ENCODE data around the gene SAPCD1. TPM values are rescaled to one million over a fixed set of nuclear protein-coding genes. Genes with fewer than 3 reads are reported as not detected.
A peak's percentile ranks its signal among the peaks of the same experiment; 100 is the strongest.
"Not testable (repeated sequence)": the region's sequence is repeated elsewhere in the genome, so short reads cannot be mapped to it uniquely, and the experiment has no call there.

The SAPCD1 gene
- polyA plus RNA-seq, 6 donors from 2014 or later: 0.96 TPM; not detected in 5

- Mint-ChIP-seq H3K27me3 (no peaks in the 10 kb centered on the region), H3K4me3 (no peak overlapping the region), H3K9me3 (no peaks in the 10 kb centered on the region), H3K36me3 (peaks cover 0 to 4% of the 10 kb centered on the region in 2 donors), H3K27ac (no peak overlapping the region), H3K4me1 (peaks cover 22 to 25% (median 25%) of the 10 kb centered on the region in 3 donors)
- ATAC-seq (ENCODE audit: low read depth in 2 of 2) (no peak), DNase-seq (no peak)
These were observed 16.8 kb downstream of the SAPCD1 start for GRCh38 chr6:31778999-31779885.

DNA sequence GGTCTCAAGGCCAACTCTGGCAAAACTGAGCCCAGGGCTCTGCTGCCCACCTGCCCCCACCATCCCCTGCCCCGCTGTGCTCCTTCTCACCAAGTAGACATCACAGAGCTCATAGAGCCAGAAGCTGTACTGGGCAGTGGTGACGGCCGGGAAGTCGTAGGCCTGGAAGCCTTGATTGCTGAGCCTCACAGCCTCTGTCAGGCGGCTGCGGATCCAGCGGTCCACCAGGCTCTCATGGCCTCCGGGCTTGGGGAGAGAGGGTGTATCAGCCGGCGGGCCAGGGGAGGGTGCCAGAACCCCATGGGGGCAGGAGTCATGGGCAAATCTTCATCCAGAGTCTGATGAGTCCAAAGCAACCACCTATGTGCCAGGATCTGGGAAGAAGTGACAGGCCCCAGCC lies 17.5 kb downstream of the SAPCD1 start:
- H3K27me3 Mint-ChIP-seq: no peaks in the 10 kb centered on the region
- peaks cover 25 to 29% (median 29%) of the 10 kb centered on the region in 3 donors for H3K4me1 Mint-ChIP-seq
- peaks cover 0 to 11% of the 10 kb centered on the region in 2 donors for H3K36me3 Mint-ChIP-seq
- peak overlapping the region in 1 of 6 donors; percentile 58 for H3K27ac Mint-ChIP-seq
- H3K9me3 Mint-ChIP-seq: no peaks in the 10 kb centered on the region
- ATAC-seq (ENCODE audit: low read depth in 2 of 2) (no peak), DNase-seq (no peak)
- no peak overlapping the region for H3K4me3 Mint-ChIP-seq

DNA sequence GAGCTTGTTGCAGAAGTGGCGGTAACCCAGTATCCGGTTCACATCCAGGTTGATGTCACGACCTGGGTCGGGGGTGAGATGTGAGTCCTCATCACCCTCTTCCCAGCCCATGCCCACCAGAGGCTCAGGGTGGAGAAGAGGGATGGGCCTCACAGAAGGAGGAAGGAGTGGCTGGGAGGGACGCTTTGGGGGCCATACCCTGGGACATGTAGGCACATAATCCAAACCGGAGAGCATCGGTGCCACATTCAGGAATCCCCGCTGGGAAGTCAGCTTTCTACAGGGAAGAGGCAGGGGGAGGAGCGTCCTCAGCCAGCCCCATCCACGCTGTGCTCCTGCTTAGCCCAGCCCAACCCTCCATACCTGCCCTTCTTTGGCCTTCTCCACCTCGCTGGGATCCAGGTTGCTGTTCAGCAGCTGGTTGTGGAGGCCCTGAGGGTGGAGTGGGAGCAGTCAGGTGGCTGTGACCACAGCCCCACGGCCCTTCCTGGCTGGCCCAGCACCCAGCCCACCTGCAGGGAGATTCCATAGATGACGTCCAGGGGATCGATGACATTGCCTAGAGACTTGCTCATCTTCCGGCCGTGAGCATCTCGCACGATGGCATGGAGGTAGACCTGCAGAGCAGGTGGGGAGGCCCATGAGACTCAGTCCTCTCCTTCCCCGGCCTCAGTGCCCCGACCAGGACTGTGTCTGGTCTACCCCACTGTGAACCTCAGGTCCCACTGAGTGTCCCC lies 18.2 kb downstream of the SAPCD1 start:
- ATAC-seq (ENCODE audit: low read depth in 2 of 2) (no peak), DNase-seq (no peak)
- H3K27me3 Mint-ChIP-seq: no peaks in the 10 kb centered on the region
- peaks cover 0 to 12% of the 10 kb centered on the region in 2 donors for H3K36me3 Mint-ChIP-seq
- H3K4me1 Mint-ChIP-seq: peaks cover 22 to 29% (median 26%) of the 10 kb centered on the region in 3 donors
- peak overlapping the region in 1 of 6 donors; percentile 65 for H3K27ac Mint-ChIP-seq
- H3K9me3 Mint-ChIP-seq: no peaks in the 10 kb centered on the region
- H3K4me3 Mint-ChIP-seq: no peak overlapping the region

DNA sequence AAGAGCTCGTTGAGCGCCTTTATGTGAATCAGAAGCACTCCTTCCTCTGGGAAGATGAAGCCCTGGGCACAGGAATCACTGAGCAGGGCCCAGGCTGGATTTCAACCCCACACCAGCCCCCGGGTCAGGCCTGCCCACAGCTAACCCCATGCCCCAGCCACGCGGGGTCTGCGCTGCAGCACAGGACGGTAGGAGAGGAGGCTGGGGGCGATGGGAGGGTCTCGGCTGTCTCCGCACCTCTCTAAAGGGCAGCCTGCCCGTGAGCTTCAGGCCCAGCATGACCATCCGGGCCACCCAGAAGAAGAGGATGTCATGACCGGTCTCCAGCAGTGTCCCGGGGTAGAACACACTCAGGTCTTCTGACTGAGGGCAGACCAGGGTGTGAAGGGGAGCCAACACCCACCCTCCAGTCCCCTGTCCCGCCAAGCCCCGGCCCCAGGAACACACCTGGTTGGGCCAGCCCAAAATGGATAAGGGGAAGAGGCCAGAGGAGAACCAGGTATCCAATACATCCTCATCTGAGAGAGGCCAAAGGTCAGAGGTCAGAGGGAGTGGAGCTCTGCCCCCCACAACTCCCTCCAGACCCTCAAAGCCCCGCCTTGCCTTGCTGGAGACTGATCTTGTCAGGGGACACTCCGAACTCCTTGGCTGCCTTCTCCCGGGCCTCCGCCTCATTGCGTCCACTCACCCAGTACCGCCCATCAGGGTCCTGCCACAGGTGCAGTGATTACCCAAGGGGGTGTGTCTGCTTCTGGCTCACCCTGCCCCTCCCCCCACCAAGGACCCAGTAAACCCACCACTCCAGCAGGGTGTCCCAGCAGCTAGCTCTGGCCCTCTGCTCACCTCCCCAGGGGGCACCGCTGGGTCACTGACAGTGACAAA lies 19.0 kb downstream of the SAPCD1 start:
- peaks cover 18 to 26% (median 24%) of the 10 kb centered on the region in 3 donors for H3K4me1 Mint-ChIP-seq
- H3K27me3 Mint-ChIP-seq: no peaks in the 10 kb centered on the region
- H3K36me3 Mint-ChIP-seq: peaks cover 0 to 12% of the 10 kb centered on the region in 2 donors
- H3K4me3 Mint-ChIP-seq: no peak overlapping the region
- no peaks in the 10 kb centered on the region for H3K9me3 Mint-ChIP-seq
- peak overlapping the region in 1 of 6 donors; percentile 18 for H3K27ac Mint-ChIP-seq
- no peak for DNase-seq
- ATAC-seq (ENCODE audit: low read depth in 2 of 2): no peak

- no peaks in the 10 kb centered on the region for H3K27me3 Mint-ChIP-seq
- DNase-seq: no peak
- no peak overlapping the region for H3K4me3 Mint-ChIP-seq
- H3K36me3 Mint-ChIP-seq: peaks cover 0 to 12% of the 10 kb centered on the region in 2 donors
- no peak overlapping the region for H3K27ac Mint-ChIP-seq
- no peaks in the 10 kb centered on the region for H3K9me3 Mint-ChIP-seq
- no peak for ATAC-seq (ENCODE audit: low read depth in 2 of 2)
- H3K4me1 Mint-ChIP-seq: peaks cover 11 to 19% (median 16%) of the 10 kb centered on the region in 3 donors
These were observed 19.8 kb downstream of the SAPCD1 start for GRCh38 chr6:31782126-31782855.

- H3K27ac Mint-ChIP-seq: peak overlapping the region in 2 of 6 donors; percentile 56 to 76
These were observed 21.9 kb downstream of the SAPCD1 start for GRCh38 chr6:31784098-31784925.

DNA sequence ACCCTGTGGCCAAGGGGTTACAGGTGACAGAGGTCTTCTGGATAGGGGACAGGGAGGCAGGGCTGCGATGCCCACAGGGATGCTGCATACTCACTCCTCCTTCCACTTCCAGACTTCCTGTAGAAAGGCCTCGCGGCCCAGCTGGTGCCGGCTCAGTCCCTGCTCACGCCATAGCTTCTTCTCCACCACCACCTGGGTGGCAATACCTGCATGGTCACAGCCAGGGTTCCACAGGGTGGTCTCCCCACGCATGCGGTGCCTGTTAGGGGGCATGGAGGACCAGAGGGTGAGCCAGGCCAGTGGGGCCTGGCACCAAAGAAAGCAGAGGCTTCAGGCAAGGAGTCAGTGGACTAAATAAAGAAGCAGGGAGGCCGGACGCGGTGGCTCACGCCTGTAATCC lies 23.0 kb downstream of the SAPCD1 start:
- Mint-ChIP-seq H3K27ac (no peak overlapping the region), H3K27me3 (no peaks in the 10 kb centered on the region), H3K9me3 (no peaks in the 10 kb centered on the region), H3K36me3 (peaks cover under 1 to 14% of the 10 kb centered on the region in 2 donors), H3K4me1 (peaks cover 12 to 36% (median 25%) of the 10 kb centered on the region in 3 donors), H3K4me3 (no peak overlapping the region)
- no peak for DNase-seq
- ATAC-seq (ENCODE audit: low read depth in 2 of 2): no peak

More at GRCh38 chr6:31784098-31784925, 21.9 kb downstream of the SAPCD1 start:
- peaks cover 6 to 29% (median 13%) of the 10 kb centered on the region in 3 donors for H3K4me1 Mint-ChIP-seq
- DNase-seq (no peak), ATAC-seq (ENCODE audit: low read depth in 2 of 2) (no peak)
- no peak overlapping the region for H3K4me3 Mint-ChIP-seq
- no peaks in the 10 kb centered on the region for H3K9me3 Mint-ChIP-seq
- no peaks in the 10 kb centered on the region for H3K27me3 Mint-ChIP-seq
- peaks cover 0 to 12% of the 10 kb centered on the region in 2 donors for H3K36me3 Mint-ChIP-seq

GRCh38 chr6:31791324-31792089 lies 29.1 kb downstream of the SAPCD1 start:
- Mint-ChIP-seq H3K27ac (peak overlapping the region in 5 of 6 donors; percentile 1 to 65 (median 54)), H3K36me3 (peaks cover 9 to 15% of the 10 kb centered on the region in 2 donors), H3K27me3 (no peaks in the 10 kb centered on the region), H3K4me3 (peak overlapping the region in 6 of 8 donors; percentile 17 to 84 (median 76)), H3K9me3 (no peaks in the 10 kb centered on the region), H3K4me1 (peaks cover 33 to 65% (median 61%) of the 10 kb centered on the region in 3 donors)
- ATAC-seq (ENCODE audit: low read depth in 2 of 2) (no peak), DNase-seq (peak; percentile 24)

- Mint-ChIP-seq H3K4me3 (peak overlapping the region in 2 of 8 donors; percentile 5 to 84), H3K27ac (peak overlapping the region in 3 of 6 donors; percentile 33 to 85 (median 56))
These were observed 29.6 kb downstream of the SAPCD1 start for GRCh38 chr6:31792090-31792374.

GRCh38 chr6:31792761-31793171 lies 30.3 kb downstream of the SAPCD1 start:
- Mint-ChIP-seq H3K9me3 (no peaks in the 10 kb centered on the region), H3K4me1 (peaks cover 41 to 74% (median 72%) of the 10 kb centered on the region in 3 donors), H3K36me3 (peaks cover 9 to 15% of the 10 kb centered on the region in 2 donors), H3K4me3 (peak overlapping the region in 2 of 8 donors; percentile 46 to 59), H3K27ac (peak overlapping the region in 1 of 6 donors; percentile 57), H3K27me3 (no peaks in the 10 kb centered on the region)
- no peak for ATAC-seq (ENCODE audit: low read depth in 2 of 2)
- no peak for DNase-seq

More at GRCh38 chr6:31792090-31792374, 29.6 kb downstream of the SAPCD1 start:
- no peak for DNase-seq
- H3K4me1 Mint-ChIP-seq: peaks cover 35 to 70% (median 65%) of the 10 kb centered on the region in 3 donors
- H3K9me3 Mint-ChIP-seq: no peaks in the 10 kb centered on the region
- H3K27me3 Mint-ChIP-seq: no peaks in the 10 kb centered on the region
- peaks cover 9 to 15% of the 10 kb centered on the region in 2 donors for H3K36me3 Mint-ChIP-seq
- ATAC-seq (ENCODE audit: low read depth in 2 of 2): no peak

DNA sequence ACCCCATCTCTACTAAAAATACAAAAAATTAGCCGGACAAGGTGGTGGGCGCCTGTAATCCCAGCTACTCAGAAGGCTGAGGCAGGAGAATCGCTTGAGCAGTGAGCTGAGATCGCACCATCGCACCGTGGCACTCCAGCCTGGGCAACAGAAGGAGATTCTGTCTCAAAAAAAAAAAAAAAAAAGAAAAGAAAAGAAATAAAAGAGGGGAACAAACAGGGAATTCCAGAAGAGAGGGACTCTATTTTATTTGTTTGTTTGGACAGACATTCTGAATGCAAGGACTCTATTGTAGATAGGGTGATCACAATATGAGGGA lies 31.4 kb downstream of the SAPCD1 start:
- not testable (repeated sequence) for H3K27me3 Mint-ChIP-seq; DNase-seq; H3K9me3 Mint-ChIP-seq; ATAC-seq (ENCODE audit: low read depth in 2 of 2)
- peak overlapping the region in 6 of 8 donors; percentile 80 to 99 (median 96) for H3K4me3 Mint-ChIP-seq
- peak overlapping the region in 5 of 6 donors; percentile 15 to 97 (median 88) for H3K27ac Mint-ChIP-seq
- H3K36me3 Mint-ChIP-seq: peaks cover 9 to 15% of the 10 kb centered on the region in 2 donors
- H3K4me1 Mint-ChIP-seq: peaks cover 42 to 80% (median 77%) of the 10 kb centered on the region in 3 donors

Data from naive B cell (primary cell).